GM12872 (cell line): ENCODE results near the gene EML6.

Source experiments
- TF ChIP-seq, protein P1 (sequence below): IDR thresholded peaks from 3 replicates; pipeline ENCODE4 v1.5.1; 2011; ENCODE audit warnings: low read depth, mild to moderate bottlenecking, low read length, moderate library complexity; ENCODE audit not compliant: insufficient read depth

Gene EML6

GRCh38 chr2:54881759-54882158 is 158.3 kb downstream of the EML6 start:
- TF ChIP-seq, protein P1, sequence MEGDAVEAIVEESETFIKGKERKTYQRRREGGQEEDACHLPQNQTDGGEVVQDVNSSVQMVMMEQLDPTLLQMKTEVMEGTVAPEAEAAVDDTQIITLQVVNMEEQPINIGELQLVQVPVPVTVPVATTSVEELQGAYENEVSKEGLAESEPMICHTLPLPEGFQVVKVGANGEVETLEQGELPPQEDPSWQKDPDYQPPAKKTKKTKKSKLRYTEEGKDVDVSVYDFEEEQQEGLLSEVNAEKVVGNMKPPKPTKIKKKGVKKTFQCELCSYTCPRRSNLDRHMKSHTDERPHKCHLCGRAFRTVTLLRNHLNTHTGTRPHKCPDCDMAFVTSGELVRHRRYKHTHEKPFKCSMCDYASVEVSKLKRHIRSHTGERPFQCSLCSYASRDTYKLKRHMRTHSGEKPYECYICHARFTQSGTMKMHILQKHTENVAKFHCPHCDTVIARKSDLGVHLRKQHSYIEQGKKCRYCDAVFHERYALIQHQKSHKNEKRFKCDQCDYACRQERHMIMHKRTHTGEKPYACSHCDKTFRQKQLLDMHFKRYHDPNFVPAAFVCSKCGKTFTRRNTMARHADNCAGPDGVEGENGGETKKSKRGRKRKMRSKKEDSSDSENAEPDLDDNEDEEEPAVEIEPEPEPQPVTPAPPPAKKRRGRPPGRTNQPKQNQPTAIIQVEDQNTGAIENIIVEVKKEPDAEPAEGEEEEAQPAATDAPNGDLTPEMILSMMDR, result no peak

DNA sequence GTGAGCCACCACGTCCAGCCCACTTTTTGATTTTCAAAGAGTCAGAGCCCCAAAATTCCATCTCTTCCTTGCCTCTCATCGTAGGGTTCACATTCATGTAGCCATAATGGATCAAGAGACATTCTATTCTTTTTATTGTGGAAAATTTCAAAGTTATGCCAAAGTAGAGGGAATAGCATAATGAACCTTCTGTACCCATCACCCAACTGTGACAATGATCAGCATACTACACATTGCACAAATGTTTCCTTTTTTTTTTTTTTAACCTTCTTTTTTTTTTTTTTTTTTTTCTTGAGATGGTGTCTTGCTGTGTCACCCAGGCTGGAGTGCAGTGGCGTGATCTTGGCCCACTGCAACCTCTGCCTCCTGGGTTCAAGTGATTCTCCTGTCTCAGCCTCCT is 162.4 kb downstream of the EML6 start:
- TF ChIP-seq, protein P1, result no peak

- TF ChIP-seq, protein P1, result no peak
These were observed 164.5 kb downstream of the EML6 start for GRCh38 chr2:54887850-54888545.

DNA sequence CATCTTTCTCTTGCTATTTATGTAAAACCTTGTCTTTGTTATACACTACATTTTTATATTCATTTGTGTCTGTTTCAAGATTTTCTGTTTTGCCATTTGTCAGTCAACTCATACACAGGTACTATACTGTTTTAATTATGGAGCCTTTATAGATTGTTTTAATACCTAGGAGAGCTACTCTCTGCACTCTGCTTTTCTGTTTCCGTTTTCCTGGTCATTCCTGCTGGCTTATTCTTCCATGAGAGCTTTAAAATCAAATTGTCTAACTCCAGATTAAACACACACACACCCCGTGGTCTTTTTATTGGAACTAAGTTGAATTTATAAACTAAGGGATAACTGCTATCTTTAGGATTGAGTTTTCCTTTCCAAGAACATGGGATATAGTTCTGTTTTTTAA is 165.6 kb downstream of the EML6 start:
- TF ChIP-seq, protein P1, result no peak

DNA sequence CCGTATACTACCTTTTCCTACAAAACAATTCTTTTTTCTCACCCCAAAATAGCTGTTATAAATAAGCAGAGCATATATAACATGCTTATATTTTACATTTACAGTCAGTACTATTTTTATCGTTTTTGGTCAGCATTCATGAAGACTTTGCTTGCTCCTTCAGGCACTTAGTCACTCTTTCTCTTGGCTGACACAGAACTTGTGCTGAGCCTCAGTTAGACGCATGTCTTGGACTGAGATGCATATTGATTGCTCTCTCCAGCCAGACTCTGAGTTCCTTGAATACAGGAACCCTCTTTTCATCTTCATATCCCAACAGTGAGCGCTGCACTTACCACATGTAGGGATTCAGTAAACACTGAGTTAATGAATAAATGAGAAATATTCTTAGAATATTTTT is 168.4 kb downstream of the EML6 start:
- TF ChIP-seq, protein P1, result no peak

GRCh38 chr2:54894467-54894866 is 171.0 kb downstream of the EML6 start:
- TF ChIP-seq, protein P1, result no peak

DNA sequence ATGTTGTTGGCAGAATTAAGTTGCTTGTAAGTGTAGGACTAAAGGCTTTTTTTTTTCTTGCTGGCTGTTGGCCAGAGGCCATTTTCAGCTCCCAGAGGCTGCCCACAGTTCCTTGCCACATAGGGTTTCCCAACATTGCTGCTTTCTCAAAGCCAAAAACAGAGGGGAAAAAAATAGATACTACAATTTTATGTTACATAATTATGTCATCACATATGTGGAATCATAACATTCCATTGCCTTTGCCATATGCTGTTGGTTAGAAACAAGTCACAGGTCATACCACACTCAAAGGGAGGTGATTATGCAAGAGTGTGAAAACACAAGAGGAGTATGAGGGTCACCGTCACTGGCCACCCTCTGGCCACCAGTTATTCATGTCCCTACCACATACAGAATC is 172.3 kb downstream of the EML6 start:
- TF ChIP-seq, protein P1, result no peak
